NCI-H2227 (cell line): ENCODE measurements around the gene MAP4K1.
A peak's percentile ranks its signal among the peaks of the same experiment; 100 is the strongest.
"Not testable (repeated sequence)": the region's sequence is repeated elsewhere in the genome, so short reads cannot be mapped to it uniquely, and the experiment has no call there.

Experiments
- DNase-seq: peaks from one replicate; lab custom pipeline; 2025; ENCODE audit not compliant: unreplicated experiment; lab: John Stamatoyannopoulos, UW

The MAP4K1 gene

DNA sequence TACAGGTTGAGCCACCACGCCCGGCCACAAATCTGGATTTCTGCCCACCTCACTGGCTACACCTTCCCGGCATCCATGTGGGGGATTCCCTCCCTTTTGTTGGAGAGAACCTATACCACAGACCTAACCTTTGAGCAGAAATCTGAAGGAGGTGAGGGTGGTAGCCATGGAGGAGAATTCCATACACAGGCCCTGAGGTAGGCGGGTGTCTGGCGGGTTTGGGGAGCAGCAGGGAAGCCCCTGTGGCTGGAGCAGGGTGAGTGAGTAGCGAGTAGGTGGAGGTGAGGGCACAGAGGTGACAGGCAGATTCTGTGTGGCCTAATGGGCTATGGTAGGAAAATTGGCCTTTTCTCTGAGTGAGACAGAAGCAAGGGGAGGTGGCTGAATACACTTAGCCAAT is 11.8 kb upstream of the MAP4K1 start:
- DNase-seq, result no peak

DNA sequence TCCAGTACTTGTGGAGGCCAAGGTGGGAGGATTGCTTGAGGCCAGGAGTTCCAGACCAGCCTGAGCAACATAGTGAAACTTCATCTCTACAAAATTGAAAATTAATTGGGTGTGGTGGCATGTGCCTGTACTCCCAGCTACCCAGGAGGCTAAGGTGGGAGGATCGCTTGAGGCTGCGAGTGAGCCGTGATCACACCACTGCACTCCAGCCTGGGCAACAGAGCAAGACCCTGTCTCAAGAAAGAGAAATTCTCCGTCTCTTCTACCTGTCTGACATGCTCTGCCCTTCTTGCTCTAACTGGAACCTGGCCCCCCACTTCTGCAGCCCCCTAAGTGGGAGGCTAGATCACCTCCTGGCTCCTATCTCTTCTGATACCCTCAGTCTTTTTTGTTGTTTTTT is 8.6 kb upstream of the MAP4K1 start:
- no peak for DNase-seq

DNA sequence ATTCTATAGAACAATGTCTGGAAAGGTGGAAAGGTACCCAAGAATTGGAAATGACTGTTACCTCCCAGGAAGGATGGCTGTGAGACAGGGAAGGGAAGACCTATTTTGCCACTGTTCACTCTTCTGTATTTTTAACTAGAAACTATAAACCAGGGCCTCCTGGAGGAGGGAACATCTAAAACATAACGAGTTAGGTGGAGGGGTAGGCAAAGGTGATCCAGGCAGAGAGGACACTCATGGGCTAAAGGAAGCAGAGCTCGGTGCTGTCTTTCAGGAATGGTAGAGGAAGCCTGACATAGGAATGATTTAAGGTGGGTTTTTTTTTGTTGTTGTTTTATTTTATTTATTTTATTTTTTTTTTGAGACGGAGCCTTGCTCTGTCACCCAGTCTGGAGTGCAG is 7.1 kb upstream of the MAP4K1 start:
- DNase-seq, result no peak

DNA sequence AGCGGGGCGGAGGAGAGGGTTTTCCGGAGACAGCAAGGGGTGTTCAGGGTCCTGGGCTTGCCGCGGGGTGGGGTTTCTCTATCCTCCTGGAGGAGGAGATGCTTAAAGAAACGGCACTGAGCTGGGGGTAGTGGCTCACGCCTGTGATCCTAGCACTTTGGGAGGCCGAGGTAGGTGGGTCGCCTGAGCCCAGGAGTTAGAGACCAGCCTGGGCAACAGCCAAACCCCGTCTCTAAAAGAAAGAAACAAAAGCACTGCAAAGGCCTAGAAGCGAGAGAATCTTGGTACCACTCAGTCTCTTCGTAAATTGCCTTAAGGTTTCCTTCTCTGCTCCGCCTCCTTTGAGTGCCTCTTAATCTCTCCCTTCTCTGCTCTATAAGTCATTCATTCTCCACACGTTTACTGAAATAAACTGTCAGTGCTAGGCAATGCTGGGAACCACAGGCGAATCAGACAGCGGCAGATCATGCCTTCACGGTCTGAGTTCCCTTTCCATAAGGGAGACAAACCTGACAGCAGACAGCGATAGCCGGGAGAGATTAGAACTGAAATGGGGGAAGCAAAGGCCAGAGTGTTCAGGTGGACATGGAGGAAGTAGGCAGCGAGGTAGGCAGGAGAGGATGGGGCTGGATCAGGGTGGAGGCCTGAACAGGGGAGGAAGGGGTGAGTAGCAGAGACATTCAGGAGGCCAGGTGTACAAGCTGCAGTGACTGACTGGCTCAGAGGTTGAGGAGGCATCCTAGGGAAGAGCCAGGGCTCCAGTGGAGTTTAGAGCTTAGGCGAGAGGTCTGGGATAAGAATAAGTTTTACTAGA is 1.8 kb upstream of the MAP4K1 start:
- no peak for DNase-seq

DNA sequence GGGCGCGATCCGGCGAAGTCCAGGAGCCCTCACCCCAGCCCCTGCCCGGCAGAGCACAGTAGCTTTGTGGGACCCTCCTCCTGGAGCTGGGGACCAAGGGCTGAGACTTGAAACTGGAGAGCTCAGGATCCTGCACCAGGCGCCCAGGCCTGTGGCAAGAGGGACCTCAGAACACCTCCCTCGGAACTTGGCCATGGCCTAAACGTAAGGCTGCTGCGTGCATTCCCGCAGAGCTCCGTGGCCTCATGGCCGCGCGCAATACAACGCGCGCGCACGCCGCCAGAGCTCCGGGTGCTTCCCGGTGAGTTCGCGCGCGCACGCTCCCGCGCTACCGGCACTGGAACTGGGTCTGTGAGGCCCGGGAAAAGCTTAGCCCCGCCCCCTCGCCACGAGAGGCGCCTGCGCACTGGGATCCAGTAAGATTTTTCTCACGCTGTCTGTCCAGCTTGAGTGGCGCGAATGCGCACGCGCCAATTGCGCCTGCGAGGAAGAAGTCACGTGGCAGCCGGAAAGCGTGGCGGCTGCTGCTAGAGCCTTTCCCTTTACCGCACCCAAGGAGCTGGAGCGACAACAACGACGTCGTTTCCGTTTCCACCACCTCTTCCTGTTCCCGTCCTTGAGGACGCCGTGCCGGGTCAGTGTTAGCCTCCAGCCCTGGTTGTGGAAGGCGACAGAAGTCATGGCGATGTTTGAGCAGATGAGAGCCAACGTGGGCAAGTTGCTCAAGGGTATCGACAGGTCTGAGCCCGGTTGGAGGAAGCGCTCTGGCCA is 1.0 kb upstream of the MAP4K1 start, which contains the start of gene EIF3K:
TSS of gene EIF3K (plus strand) at position 599 of the 771 bp plus-strand sequence. CDS start at position 680, 81 bp downstream.
- DNase-seq, result peak; percentile 100

DNA sequence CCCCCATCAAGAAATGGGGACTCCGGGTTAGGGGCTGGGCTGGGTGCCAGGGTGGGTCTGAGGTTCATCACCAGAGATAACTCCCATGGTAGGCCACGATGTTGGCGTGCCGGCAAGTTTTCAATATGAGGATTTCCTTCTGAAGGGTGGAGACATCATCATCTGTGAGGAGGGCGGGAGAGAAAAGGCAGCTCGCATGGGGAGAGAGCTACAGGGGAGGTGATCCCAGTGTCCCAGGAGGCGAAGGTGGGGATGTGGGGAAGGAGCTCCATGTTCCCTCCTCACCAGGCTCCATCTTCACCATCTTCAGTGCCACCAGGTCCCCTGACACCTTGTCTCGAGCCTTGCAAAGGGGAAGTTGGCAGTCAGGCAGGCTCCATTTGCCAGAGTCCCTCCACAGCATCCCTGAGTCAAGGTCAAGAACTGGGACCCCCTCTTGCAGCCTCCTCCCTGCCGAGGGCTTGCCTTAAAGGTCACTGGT is 430 bp downstream of the MAP4K1 start:
- DNase-seq, result no peak

DNA sequence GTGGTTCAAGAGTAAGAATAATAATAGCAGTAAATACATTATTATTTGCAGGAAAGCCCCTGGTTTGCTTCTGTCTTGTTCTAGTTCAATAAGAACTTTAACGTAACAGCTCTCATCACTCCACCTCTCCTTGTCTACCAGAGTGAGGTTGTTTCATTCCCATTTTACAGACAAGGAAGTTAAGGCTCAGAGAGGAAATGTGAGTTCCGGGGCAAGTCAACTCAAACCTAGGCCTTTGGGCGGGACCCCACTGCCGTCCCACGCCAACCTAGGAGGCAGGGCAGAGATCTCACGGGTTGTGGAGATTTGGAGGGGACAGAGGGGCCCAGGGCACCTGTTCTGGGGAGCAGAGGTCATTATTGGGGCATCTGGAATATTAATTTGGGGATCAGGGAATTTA is 1.5 kb downstream of the MAP4K1 start:
- DNase-seq, result no peak

DNA sequence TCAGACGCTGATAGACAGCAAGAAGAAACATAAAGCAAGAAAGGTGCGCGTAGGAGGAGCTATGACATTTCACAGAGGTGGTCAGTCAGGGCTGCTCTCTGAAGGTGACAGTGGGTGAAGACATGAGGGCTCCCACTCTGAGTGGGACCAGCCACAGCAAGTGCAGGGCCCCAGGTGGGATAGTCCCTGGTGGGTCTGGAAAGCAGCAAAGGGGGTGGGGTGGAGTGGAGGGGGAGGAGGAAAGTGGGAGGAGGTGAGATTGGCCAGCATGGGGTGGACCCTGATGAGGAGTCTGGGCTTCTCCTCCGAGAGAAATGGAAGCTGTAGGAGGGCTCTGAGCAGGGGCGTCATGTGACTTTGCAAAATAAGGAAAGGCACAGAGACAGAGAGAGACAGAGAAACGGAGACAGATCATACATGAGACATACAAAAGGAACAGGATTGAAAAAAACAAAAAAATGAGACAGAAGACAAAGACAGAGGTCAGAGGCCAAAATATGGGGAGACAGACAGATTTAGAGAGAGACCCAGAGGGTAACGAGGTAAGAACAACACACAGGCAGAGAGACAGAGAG is 2.7 kb downstream of the MAP4K1 start:
- no peak for DNase-seq

DNA sequence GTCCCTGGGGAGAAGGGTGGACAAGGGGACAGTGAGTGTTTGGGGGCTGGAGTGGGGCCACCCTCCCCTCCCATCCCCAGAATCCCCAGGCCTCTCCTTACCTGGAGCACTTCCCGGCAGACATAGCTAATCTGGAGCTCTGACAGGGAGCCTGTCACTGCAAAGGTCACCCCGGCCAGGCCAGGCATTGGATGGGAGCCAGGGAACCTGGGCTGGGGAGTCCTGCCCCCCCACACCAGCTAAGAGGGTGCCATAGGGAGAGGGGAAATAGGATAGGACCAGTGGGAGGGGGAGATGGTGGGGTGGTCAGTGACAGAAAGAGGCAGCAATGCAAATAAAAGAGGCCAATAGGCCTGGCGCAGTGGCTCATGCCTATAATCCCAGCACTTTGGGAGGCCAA is 3.5 kb downstream of the MAP4K1 start:
- no peak for DNase-seq

DNA sequence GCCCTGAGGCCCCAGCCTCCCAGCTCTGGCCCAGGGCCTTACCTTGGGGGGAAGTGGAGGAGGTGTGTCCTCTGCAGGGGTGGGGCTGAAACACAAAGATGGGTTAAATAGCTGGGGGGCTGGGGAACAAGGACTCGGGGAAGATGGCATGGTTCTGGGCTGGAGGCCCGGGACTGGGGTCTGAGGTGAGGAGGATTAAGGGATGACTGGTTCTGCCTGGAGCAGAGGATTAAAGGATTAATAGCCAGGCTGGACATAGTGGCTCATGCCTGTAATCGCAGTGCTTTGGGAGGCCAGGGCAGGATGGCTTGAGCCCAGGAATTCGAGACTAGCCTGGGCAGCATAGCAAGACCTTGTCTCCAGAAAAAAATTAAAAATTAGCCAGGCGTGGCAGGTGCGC is 11.6 kb downstream of the MAP4K1 start:
- no peak for DNase-seq

DNA sequence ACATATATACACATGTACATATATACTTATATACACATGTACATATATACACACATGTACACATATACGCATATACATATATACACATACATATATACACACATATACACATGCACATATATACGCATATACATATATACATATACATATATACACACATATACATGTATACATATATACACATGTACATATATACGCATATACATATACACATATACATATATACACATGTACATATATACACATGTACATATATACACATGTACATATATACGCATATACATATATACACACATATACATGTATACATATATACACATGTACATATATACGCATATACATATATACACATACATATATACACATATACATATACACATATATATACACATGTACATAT is 14.9 kb downstream of the MAP4K1 start:
- not testable (repeated sequence) for DNase-seq

DNA sequence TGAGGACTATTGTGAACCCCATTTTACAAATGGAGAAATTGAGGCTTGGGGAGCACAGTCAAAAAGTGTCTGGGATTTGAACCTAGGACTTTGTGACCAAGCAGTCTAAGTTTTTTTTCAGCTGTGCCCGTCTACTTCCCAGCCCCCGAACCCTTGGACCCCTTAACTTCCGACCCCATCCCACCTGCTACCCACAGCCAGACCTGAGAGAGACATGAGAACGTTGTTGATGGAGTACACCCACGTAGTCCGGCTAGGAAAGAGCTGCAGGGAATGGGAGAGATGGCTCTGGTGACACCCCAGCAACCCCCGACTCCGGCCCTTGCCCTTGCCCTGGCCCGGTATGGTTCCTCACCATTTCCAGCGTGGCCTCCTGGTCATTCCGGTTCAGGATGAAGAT is 18.0 kb downstream of the MAP4K1 start:
- DNase-seq, result no peak

DNA sequence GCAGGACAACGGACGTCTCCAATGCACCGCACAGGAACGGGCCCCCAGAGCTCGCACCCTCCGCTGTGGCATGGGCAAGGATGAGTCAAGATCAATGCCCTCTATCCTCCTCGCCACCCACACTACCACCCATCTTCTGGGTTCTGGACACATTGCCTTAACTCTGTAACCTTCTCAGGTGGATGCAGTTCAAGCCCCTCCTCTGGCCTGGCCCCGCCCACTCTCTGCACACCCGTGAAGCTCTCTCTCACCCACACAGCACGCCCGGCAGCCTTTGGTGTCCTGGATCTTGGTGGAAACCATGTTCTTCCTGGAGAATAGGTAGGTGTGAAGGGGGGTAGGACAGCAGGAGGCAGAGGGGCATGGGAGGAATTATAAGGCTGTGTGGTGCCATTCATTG is 20.7 kb downstream of the MAP4K1 start:
- no peak for DNase-seq

DNA sequence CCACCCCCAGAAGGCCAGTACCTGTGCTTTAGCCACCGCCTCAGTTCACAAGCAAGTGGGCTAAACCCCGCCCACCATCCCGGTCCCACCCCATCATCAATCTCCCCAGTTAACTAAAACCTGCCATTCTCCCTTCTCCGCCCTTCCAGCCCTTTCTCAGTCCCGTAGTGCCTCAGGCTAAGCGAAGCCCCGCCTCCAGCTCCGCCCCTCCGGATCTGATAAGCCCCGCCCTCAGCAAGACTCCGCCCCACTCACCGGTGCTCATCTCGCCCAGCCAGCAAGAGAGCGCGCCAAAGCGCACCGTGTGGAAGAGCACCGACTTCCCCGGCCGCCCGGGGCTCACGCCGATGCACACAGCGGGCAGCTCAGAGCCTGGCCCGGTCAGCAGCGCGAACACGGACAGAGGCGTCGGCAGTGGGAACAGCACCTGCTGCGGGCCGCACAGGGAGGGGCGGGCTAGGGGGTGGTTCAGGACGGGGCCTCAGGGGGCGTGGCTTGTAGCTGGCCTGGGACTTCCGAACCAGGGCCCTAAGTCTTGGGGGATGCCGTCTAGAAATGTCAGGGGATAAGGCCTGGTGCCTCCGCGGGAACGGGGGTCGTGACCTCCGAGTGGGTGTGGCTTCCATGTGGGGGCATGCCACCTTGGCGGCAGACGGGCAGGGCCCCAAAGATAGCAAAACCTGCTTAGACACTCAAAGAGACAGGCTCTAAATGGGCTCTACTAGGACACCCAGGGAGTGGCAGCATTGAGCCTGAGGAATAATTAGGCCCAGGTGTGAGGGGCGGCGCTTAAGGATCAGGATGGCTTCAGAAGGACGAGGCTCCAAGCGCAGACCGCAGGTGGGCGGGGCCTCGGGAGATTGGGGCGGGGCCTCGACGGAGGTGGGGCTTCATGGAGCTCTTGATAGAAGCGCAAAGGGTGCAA is 21.4 kb downstream of the MAP4K1 start:
- peak; percentile 100 for DNase-seq

DNA sequence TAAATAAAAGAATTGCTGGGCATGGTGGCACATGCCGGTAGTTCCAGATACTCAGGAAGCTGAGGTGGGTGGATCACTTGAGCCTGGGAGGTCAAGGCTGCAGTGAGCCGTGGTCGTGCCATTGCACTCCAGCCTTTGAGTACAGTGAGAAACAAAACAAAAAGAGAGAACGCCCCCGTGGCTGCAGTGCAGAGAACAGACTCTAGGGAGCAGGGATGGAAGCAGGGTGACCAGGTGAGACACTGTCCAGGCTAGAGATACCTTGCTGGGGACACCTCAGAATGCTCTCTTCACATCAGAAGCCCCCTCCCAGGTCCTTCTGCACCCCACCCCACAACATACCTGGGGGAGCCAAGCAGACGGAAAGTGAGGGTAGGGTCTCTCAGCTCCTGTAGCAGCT is 24.8 kb downstream of the MAP4K1 start:
- no peak for DNase-seq

DNA sequence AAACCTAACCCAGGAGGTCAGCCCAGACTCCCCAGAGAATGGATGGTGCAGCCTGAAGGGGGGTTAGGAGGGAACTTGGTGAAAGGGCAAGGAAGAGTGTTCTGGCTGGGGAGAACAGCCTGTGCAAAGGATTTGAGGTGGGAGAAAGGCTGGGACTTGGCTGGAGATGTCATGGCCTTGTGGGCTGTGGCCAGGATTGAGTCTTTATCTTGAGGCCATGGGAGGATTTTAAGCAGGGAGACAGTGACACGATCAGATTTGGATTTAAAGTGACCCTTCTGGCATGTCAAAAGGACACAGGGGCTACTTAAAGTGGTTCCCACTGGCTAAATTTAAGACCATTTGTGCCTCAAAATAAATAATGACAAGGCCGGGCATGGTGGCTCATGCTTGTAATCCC is 29.7 kb downstream of the MAP4K1 start:
- DNase-seq, result no peak

DNA sequence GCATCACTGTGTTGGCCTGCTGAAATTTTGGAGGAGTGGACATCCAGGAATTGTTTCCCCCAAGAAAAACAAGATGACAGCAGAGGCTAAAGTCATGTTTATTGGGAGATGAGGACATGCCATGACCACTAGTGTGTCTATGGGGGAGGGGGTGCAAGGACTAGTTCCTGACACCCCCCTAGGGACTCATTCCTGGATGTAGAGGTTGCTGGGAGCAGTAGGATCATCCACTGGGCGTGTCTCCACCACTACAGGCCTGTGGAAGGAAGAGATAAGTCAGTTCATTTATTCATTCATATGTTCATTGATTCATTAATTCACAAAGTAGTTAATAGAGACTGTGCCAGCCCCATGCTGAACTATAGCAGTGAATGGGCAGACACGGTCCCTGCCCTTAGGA is 30.2 kb downstream of the MAP4K1 start:
- no peak for DNase-seq

DNA sequence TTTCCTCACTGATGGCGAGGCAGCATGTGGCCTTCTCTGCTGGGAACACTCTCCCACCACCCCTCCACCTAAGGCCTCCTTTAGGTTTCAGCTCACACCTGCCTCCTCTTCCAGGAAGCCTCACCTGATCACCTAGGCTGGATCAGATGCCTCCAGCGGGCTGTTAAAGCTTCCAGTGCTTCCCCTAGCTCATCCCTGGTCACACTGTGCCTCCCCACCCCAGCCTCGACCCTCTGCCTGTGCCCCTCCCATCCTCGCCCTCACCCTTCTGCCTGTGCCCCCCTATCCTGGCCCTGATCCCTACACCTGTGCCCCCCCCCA is 33.8 kb downstream of the MAP4K1 start:
- DNase-seq, result no peak

DNA sequence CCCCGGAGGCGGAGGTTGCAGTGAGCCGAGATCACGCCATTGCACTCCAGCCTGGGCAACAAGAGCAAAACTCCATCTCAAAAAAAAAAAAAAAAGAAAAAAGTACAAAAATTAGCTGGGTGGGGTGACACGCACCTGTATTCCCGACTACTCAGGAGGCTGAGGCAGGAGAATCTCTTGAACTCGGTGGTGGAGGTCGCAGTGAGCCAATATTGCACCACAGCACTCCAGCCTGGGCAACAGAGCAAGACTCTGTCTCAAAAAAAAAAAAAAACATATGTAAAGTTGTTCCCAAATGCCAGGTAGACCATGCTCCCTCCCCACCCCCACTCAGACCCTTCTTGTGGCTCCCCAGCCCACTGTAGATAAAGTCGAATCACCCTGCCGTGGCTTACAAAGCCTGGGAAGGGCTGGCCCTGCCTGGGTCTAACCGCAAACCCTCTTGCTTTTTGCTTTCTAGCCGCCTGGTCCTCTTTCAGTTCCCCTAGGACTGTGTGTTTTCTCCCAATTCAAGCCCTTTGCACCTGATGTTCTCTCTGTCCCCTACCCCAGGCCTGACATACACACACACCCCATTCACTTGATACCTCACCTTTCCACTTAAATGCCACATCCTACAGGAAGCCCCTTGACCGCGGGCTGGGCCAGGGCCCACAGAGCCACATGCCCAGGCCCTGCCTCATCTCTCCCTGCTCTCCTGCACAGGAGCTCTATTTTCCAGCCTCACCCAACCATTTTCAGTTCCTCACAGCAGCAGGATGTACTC is 34.4 kb downstream of the MAP4K1 start:
- no peak for DNase-seq

DNA sequence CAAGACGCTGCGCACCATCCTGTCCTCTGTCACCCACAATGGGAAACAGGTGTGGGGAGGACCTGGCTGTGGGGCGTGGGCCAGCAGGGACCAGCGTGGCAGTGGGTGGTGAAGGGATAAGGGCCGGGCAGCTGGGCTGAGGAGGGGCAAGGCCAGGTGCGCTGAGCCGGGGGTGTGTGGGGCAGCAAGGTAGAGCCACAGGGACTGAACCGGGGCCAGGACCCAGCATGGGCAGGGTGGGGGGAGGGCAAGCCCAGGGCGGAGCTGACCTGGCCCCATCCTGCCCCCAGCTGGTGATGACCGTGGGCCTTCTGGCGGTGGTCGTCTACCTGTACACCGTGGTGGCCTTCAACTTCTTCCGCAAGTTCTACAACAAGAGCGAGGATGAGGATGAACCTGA is 37.7 kb downstream of the MAP4K1 start:
- DNase-seq, result no peak
